NCI-H82 treated with DMSO at 0.1 percent for 48 hours (cell line): ENCODE results near the gene TRIM42.
A peak's percentile ranks its signal among the peaks of the same experiment; 100 is the strongest.

Experiments
- DNase-seq: peaks from one replicate; lab custom pipeline; 2025; ENCODE audit not compliant: unreplicated experiment; lab: John Stamatoyannopoulos, UW

The TRIM42 gene

GRCh38 chr3:140709751-140710150, 31.9 kb downstream of the TRIM42 start:
- no peak for DNase-seq

DNA sequence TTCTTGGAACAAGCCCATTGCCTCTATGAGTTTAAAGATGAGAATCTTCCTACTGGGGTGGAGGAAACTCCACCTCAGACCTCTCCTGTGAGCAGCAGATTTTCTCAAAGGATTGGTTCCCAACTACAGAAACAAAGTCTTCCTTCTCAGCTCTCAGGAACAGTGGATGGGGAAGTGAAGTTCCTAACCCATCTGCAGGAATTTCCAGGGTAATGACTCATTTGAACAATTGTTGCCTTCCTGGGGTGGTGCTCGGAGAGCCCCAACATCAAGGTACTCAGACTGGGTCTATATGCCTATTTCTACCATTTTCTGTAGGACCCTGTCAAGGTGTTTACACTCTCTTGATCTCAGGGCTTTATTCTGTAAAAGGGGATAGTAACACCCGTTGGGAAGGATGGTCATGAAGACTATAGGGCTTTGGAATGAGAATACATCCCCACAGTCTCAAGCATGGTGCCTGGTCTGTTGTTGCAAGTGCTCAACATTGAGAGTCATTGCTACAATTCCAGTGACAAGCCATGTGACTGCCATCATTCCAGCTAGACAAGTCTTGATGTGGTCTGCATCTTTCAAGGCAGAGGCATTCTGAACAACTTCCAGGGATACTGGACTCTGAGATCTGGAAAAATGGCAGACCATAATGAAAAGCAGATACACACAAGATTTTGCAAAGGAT, 33.0 kb downstream of the TRIM42 start:
- no peak for DNase-seq

- DNase-seq: no peak
These were observed 33.6 kb downstream of the TRIM42 start for GRCh38 chr3:140711390-140712035.

- no peak for DNase-seq
These were observed 34.4 kb downstream of the TRIM42 start for GRCh38 chr3:140712301-140712700.

DNA sequence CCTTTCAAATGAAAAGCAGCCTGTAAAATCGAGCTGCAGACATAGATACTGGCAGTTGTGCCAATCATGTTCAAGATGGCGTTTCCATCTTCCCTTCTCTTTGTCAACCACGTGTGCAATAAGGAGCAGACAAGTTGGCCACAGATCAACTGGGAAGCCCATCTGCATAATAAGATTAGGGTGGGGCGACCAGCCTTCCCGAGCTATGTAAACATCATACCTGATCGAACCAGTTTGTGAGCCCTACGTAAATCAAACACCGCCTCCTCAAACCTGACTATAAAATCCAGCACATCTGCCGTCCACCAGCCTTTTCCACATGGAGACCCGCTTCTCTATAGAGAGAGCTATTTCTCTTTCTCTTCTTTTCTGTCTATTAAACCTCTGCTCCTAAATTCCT, 37.2 kb downstream of the TRIM42 start:
- peak; percentile 77 for DNase-seq

GRCh38 chr3:140717921-140718320, 40.1 kb downstream of the TRIM42 start:
- no peak for DNase-seq

DNA sequence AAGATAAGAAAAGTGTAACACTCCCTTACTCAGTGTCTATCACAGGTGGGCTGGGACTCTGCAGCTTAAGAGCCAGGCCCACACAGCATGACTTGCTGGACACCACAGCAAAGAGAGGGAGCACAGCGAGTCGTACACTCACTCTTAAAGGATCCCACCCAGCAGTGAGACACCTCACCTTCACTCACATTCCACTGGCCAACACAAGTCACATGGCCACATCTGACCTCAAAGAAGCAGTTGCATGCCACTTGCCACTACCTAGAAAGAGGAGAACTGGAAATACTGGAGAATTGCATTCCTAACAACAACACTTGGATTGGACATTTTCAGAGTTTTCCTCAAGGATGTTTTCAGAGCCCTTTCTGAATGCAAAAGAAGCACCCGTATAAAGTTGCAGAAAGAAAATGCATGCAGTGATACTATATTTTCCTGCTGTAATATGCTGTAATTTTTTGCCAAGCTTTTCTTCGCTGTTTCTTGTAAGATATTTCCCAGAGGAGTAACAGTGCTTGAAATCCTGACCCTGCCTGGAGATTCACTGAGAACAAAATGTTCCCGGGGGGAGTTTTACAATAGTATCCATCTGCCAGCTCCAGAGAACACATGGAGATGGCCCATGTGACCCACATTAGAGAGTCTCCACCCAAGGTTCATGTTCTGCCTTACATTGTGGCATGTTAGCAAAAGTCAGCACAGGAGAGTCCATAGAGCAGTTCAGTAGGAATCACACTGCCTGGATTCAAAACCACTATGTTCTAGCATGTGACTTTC, 42.2 kb downstream of the TRIM42 start:
- DNase-seq: no peak

GRCh38 chr3:140723576-140723975, 45.7 kb downstream of the TRIM42 start:
- no peak for DNase-seq

- DNase-seq: no peak
These were observed 47.3 kb downstream of the TRIM42 start for GRCh38 chr3:140724856-140725812.

- DNase-seq: no peak
These were observed 48.2 kb downstream of the TRIM42 start for GRCh38 chr3:140726066-140726465.

- no peak for DNase-seq
These were observed 50.0 kb downstream of the TRIM42 start for GRCh38 chr3:140727886-140728285.

DNA sequence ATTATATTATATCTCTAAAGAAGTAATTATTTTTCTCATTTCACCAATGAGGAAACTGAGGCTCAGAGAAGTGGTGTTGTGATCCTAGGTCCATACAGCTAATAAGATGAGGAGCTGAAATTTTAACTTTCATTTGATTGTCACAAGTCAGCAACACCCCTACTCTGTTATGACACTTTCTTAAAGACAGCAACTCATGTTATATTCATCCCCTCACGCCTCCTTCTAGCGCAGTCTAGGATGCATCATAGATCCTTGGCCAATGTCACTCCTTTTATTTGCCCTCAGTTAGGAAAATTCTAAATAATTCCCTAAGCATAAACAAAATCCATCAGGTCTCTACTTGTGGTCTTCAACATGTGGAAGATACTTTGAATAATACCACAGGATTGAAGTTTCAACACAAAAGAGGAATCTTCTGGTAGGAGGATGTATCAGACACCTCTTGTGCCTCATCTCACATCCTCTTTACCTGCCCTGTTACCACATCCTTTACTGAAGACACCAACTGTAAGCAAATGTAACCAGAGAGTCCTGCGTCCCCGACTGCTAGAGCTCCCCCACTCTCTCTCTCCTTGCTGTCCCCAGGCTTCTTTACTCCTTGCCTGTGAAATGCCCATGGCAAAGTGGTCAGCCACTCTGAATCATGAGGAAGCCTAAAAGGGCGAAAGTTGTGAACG, 53.7 kb downstream of the TRIM42 start:
- no peak for DNase-seq

DNA sequence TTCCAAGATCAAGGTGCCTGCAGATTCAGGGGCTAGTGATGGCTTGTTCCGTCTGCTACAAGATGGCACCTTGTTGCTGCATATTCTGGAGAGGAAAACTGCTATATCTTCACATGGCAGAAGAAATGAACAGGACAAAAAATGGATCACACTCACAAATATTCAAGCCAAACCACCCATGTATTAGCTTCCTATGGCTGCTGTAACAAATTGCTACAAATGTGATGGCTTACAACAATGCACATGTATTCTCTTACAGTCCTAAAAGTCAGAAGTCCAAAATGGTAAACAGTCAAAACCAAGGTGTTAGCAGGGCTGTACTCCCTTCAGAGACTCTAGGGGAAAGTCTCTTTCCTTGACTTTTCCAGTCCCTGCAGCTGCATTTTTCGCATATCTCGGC, 55.8 kb downstream of the TRIM42 start:
- no peak for DNase-seq

GRCh38 chr3:140736863-140737460, 59.1 kb downstream of the TRIM42 start:
- peak; percentile 22 for DNase-seq

- no peak for DNase-seq
These were observed 64.3 kb downstream of the TRIM42 start for GRCh38 chr3:140742116-140742515.

GRCh38 chr3:140748171-140748570, 70.3 kb downstream of the TRIM42 start:
- DNase-seq: no peak

GRCh38 chr3:140748903-140749302, 71.0 kb downstream of the TRIM42 start:
- no peak for DNase-seq
